HG03139 (cell line): ENCODE measurements around the gene PRR5L.
A peak's percentile ranks its signal among the peaks of the same experiment; 100 is the strongest.
"Not testable (repeated sequence)": the region's sequence is repeated elsewhere in the genome, so short reads cannot be mapped to it uniquely, and the experiment has no call there.

Source experiments
- ATAC-seq: cut with Tn5 transposase; IDR thresholded peaks from one replicate; pipeline ENCODE4 v1.9.1; 2021; ENCODE audit not compliant: unreplicated experiment

The PRR5L gene

DNA sequence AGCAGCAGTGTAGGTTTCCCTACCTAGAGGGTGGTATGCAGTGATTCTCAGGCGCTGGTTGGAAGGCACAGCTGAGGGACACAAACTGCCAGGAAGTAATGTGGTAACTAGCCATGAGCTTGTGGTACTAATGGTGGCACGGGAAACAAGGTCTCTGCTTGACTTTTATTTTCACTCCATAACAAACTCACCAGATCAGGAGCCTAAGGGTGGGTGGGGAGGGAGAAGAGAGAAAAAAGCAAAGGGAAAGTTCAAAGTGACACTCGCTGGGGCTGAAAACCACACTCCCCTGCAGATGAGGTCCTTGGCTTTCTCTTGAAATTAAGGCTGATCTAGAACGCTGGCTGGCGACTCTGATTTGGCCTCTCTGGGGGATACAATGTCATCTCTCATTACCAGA is 192.0 kb downstream of the PRR5L start:
- no peak for ATAC-seq

DNA sequence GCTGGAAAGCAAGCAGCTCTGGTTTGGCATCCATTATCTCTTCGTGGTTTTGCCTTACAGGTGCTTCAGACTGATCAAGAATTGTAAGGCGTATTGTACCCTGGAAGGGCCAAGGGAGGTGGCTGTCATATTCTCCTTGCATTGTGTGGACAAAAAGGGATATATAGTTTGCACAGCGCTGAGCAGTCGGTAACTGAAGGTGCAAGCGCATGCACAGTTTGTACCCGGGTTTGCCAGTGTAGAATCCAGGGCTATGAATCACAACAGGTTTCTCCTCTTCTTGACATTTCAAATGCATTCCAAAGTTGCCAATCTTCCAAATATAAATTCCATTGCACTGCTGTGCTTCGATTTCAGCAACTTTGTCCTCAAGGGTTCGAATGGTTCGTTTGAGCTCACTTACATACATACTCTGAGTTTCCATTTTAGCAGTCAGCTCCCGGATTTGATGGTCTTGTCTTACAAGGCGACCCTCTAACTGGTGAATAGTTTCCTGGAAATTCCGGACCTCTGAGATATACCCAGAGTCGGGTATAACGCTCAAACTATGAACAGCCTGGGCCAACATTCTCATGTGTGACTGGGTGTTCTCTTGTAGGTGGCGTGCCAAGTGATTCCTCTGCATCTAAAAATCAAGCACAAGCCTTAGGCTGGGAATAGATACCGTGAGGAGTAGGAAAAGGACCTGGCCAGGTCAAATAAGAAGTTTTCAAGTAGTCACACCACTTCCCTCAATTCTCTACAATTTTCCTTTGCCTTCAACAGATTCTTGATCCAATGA is 194.1 kb downstream of the PRR5L start:
- ATAC-seq: no peak

- no peak for ATAC-seq
Measured at GRCh38 chr11:36492724-36493304, 196.7 kb downstream of the PRR5L start.

DNA sequence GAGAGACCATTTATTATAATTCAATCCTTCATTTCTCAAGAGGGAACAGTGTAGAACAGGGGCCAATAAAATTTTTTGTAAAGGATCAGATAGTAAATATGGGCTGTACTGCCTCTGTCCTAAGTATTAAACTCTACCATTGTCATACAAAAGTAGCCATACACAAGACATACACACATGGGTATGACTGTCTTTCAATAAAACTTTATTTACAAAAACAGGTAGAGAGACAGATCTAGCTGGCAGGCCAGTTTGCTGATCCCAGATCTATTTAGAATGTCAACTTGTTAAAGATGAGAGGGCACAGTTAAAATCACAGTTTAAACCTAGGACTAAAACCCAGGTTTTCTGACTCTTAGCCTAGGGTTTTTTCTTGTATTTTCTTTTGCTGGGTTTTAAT is 197.2 kb downstream of the PRR5L start:
- ATAC-seq: no peak

DNA sequence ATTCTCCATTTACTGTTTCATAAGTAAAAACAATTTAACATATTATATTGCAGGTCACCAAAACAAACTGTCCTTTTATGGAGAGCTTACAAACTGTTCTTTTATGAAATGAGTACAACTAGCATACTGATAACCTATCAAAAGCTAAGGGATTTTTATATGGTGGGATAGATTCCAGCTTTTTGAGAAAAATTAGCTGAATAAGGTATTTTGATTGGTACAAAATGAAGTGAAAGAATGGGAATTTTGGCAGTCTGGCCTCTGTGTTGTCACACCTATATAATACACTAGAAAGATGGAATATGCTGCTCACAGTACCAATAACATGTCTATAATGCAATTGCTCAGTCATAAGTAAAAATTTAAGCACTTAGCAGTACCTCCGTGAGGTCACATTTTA is 202.6 kb downstream of the PRR5L start:
- ATAC-seq: no peak

- no peak for ATAC-seq
Measured at GRCh38 chr11:36499315-36499714, 203.2 kb downstream of the PRR5L start.

GRCh38 chr11:36500315-36500721 is 204.2 kb downstream of the PRR5L start:
- ATAC-seq: peak; percentile 87

DNA sequence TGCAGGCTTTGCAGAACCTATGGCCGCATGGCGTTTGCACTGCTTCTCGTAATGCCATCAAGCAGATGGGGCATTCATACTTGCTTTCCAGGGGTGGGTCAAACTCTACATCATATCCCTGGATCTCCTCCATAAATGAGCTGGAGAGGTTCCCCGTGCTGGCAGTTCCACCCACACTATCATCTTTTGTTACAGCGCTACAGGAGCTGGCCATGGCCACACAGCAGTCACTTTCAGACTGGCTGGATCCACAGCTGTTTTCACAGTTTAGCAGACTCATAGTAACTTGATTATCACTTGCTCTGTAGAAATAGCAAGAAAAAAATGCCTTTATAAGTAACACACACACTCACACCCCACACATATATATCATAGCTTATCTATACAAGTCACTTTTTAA is 205.1 kb downstream of the PRR5L start:
- ATAC-seq: no peak

GRCh38 chr11:36507824-36508489 is 211.9 kb downstream of the PRR5L start:
- ATAC-seq: no peak

- no peak for ATAC-seq
Measured at GRCh38 chr11:36508743-36509142, 212.7 kb downstream of the PRR5L start.

DNA sequence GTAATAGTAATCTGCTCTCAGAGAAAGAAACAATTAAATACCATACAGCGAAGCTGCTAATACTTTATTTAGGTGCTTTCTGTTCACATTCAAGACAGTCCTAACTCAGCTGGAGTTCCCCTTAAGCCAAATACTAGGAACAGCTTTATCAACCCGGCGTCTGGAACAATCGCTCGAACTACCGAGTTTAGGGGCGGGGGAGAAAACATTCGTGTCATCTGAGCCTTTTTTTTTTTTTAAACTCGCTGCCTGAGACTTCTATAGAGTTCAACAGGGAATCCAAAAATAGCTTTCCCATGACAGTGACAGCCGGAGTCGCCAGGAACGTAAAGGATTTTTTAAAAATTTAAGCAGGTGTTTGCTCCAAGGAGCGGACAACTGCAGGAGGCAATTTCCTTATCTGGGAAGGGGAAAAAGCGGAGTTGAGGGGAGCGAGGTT is 213.1 kb downstream of the PRR5L start:
- ATAC-seq: no peak

DNA sequence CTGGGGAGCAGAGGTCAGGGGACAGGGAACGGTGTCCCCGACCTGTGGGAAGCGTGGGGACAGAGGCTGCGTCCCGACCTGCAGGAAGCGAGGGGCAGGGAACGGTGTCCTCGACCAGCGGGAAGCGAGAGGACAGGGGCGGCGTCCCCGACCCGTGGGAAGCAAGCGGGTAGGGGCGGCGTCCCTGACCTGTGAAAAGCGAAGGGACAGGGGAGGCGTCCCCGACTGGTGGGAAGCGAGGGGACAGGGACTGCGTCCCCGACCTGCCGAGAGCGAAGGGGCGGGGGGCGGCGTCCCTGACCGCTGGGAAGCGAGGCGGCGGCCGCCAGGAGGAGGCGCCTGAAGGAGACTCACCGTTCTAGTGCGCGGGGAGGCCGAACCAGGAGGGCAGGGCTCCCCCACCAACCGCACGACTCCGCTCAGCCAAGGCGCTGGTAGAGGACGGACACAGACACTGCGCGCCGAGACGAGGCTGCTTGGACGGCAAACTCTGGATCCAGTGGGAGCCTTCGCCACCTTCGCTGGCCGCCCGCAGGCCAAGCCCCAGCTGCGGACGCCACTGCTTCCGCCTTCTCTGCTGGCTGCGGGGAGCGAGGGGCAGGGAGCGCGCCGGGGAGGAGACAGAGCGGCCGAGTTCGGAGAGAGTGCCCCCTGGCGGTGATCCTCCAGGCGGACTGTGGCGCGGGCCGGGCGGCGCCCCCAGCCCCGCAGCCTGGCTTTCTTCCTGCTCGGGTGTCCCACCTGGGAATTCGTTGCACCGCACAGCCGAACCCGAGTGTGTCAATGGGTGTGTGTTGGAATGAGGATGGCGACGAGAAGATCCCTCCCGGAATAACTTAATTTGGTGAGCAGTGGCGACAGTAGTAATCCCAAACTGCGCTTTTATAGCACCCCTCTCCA is 213.9 kb downstream of the PRR5L start, which contains the start of gene TRAF6:
Gene TRAF6, minus strand, starts transcription at position 579 of the 900 bp plus-strand sequence. CDS start 8,757 bp downstream, outside the sequence.
- peak; percentile 96 for ATAC-seq

GRCh38 chr11:36510594-36510942 is 214.5 kb downstream of the PRR5L start:
- no peak for ATAC-seq

DNA sequence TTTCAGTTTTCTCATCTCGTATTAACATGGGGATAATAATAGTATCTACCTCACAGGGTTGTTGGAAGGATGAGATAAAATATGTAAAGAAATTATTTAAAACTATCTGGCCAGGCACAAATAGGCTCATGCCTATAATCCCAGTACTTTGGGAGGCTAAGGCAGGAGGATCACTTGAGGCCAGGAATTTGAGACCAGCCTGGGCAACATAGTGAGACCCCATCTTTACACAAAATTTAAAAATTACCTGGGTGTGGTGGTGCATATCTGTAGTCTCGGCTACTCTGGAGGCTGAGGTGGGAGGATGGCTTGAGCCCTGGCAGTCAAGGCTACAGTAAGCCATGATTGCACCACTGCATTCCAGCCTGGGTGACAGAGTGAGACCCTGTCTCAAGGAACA is 215.0 kb downstream of the PRR5L start:
- not testable (repeated sequence) for ATAC-seq

GRCh38 chr11:36512016-36512415 is 215.9 kb downstream of the PRR5L start:
- ATAC-seq: no peak

DNA sequence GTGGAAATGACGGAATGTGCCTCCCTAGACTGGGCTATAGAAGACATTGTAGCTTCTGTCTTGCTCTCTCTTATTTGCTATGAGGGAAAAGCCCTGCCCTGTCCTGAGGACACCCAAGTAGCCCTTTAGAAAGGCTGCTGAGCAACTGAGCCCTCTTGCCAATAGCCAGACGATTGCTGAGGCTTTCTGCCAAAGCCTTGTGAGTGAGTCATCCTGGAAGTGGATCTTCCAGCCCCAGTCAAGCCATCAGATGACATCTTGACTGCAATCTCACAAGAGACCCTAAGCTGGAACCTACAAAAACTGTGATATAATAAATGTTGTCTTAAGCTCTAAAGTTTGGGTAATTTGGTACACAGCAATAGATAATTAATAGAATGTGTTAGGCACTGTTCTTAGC is 217.9 kb downstream of the PRR5L start:
- ATAC-seq: no peak
